Epithelial cell of esophagus (primary cell): ENCODE results near the gene ARL8A.

Source experiments
- DNase-seq: peaks from one replicate; pipeline ENCODE4 v3.0.0; 2010; ENCODE audit warnings: low read depth
- H3K4me3 ChIP-seq: 2 replicates; pipeline ENCODE4 v1.5.1; 2011; ENCODE audit warnings: mild to moderate bottlenecking, low read length, control low read depth
- CTCF ChIP-seq: IDR thresholded peaks from 2 replicates; pipeline ENCODE4 v1.5.1; 2011; ENCODE audit warnings: low read depth, mild to moderate bottlenecking, low read length, control low read depth, inconsistent platforms; ENCODE audit not compliant: insufficient read depth; ENCODE audit errors: missing control alignments

ARL8A gene

GRCh38 chr1:202160377-202160940 lies 15.9 kb upstream of the ARL8A start, which contains the start of gene PTPN7:
TSS of gene PTPN7 (minus strand) at chr1:202160602. CDS start at chr1:202159402, 1,200 bp downstream.
- TF ChIP-seq CTCF = no peak
- H3K4me3 ChIP-seq = no peak within 1 kb of the TSS
- DNase-seq = peak; percentile 16

GRCh38 chr1:202159534-202160371 lies 15.2 kb upstream of the ARL8A start:
- DNase-seq = no peak
- no peak overlapping the region for H3K4me3 ChIP-seq
- TF ChIP-seq CTCF = no peak

- H3K4me3 ChIP-seq = no peak overlapping the region
- TF ChIP-seq CTCF = no peak
- DNase-seq = no peak
Observed at GRCh38 chr1:202158810-202159533, 14.4 kb upstream of the ARL8A start.

- H3K4me3 ChIP-seq = no peak overlapping the region
- no peak for TF ChIP-seq CTCF
- DNase-seq = no peak
Observed at GRCh38 chr1:202157945-202158344, 13.4 kb upstream of the ARL8A start.

- no peak for TF ChIP-seq CTCF
Observed at GRCh38 chr1:202156590-202156989, 12.1 kb upstream of the ARL8A start.

GRCh38 chr1:202155478-202156021 lies 11.0 kb upstream of the ARL8A start:
- H3K4me3 ChIP-seq = no peak overlapping the region
- TF ChIP-seq CTCF = no peak
- peak; percentile 36 for DNase-seq

More at GRCh38 chr1:202156590-202156989, 12.1 kb upstream of the ARL8A start:
- DNase-seq = no peak
- no peak overlapping the region for H3K4me3 ChIP-seq
